PFSK-1 (cell line): ENCODE data around the gene LY9.

Source experiments
- FOXP2 ChIP-seq: optimal IDR thresholded peaks from 2 replicates; pipeline ENCODE3; 2011; ENCODE audit warnings: borderline replicate concordance, control low read depth, inconsistent platforms; ENCODE audit not compliant: insufficient read depth; ENCODE audit errors: extremely low read length, extremely low read depth
- POLR2AphosphoS5 ChIP-seq: IDR thresholded peaks from 2 replicates; pipeline ENCODE4 v1.6.1; 2012; ENCODE audit warnings: low read depth, mild to moderate bottlenecking, control low read depth, low read length, moderate library complexity
- REST ChIP-seq, 2 experiments: IDR thresholded peaks; 2 replicates each; pipeline versions ENCODE4 v1.6.1 to v1.8.0; 2011 to 2012; ENCODE audit warnings: low read depth in 2 of 2, low read length in 2 of 2, control low read depth in 1 of 2, inconsistent platforms in 1 of 2, mild to moderate bottlenecking in 1 of 2, moderate library complexity in 1 of 2; ENCODE audit not compliant: insufficient read depth in 1 of 2
- SIN3A ChIP-seq: IDR thresholded peaks from 2 replicates; pipeline ENCODE4 v1.6.1; 2012; ENCODE audit warnings: mild to moderate bottlenecking, low read length, moderate library complexity, borderline replicate concordance; ENCODE audit not compliant: insufficient read depth

GRCh38 chr1:160772331-160772730, 23.6 kb upstream of the LY9 start:
- TF ChIP-seq FOXP2 (no peak), REST (IDR thresholded peaks at IDR 0.05; ENCODE audit: insufficient read depth in 1 of 2, low read depth in 2 of 2, low read length in 2 of 2) (no peak), POLR2AphosphoS5 (no peak), SIN3A (no peak)
